GM10847 (cell line): ENCODE data around the gene TMPRSS7.

Experiments
- POLR2A ChIP-seq: IDR thresholded peaks from 2 replicates; pipeline ENCODE4 v1.6.1; 2011; ENCODE audit not compliant: insufficient read length; ENCODE audit errors: extremely low read depth

TMPRSS7 gene, protein sequence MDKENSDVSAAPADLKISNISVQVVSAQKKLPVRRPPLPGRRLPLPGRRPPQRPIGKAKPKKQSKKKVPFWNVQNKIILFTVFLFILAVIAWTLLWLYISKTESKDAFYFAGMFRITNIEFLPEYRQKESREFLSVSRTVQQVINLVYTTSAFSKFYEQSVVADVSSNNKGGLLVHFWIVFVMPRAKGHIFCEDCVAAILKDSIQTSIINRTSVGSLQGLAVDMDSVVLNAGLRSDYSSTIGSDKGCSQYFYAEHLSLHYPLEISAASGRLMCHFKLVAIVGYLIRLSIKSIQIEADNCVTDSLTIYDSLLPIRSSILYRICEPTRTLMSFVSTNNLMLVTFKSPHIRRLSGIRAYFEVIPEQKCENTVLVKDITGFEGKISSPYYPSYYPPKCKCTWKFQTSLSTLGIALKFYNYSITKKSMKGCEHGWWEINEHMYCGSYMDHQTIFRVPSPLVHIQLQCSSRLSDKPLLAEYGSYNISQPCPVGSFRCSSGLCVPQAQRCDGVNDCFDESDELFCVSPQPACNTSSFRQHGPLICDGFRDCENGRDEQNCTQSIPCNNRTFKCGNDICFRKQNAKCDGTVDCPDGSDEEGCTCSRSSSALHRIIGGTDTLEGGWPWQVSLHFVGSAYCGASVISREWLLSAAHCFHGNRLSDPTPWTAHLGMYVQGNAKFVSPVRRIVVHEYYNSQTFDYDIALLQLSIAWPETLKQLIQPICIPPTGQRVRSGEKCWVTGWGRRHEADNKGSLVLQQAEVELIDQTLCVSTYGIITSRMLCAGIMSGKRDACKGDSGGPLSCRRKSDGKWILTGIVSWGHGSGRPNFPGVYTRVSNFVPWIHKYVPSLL

DNA sequence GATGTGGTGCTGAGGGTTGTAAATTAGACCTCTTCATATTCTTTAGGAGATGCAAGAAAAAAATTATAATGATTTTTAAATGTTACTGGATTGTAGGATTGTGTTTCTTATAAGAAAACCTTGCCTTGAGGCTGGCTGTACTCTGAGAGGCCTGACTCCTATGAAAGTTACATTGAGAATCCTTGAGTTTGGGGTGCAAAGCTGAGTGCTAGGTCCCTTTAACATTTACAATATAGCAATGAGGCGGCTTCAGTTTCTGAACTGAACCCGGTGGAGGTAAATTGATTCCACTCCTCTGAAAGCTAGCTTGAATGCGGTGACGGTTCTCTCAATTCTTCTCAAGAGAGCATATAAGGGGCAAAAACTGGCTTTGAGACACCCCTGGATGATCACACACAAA is at the start of gene TMPRSS7:
Gene TMPRSS7 (plus strand): TSS at position 301 of the 400 bp plus-strand sequence. CDS start 110 bp downstream, outside the sequence.
- TF ChIP-seq POLR2A: no peak

DNA sequence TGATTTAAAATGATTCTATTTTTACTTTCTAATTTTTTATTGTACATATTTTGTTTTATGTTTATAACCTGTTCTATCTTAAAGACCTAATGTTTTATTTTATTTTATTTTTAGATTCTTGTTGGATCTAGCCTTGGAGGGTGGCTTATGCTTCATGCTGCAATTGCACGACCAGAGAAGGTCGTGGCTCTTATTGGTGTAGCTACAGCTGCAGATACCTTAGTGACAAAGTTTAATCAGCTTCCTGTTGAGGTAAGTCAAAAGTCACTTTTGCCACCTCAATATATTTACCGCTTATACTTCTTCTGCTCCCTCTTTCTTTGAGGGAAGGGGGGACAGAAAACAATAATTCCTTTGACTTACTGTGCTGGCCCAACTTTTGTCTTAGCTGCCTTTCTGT is 47.7 kb upstream of the TMPRSS7 start:
- no peak for TF ChIP-seq POLR2A

DNA sequence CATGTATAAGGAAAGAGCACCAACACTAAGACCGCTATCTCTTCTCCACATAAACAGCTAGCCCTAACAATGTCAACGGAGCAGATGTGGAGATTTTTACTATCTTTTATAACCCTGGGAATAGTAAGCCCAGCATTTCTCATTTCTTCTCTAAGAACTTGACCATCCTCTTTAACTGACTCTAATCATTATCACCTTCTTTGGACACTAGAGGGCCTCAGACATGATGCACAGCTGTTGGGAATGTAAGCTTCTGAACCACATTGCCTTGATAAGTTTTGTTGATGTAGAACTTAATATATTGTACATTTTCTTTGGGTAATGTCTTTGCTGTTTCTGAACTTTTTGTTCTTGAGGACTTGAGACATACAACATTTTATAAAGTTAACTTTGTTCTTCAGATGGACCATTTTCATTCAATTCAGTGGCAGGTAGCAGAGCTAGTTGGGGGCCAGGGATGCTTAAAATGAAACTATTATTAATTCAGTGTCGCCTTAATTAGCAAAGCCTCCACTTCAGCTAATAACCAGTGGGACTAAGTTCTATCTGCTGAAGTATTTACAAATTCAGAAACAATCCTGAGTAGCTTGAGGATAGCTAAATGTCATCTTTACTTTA is 45.4 kb upstream of the TMPRSS7 start:
- TF ChIP-seq POLR2A: no peak

DNA sequence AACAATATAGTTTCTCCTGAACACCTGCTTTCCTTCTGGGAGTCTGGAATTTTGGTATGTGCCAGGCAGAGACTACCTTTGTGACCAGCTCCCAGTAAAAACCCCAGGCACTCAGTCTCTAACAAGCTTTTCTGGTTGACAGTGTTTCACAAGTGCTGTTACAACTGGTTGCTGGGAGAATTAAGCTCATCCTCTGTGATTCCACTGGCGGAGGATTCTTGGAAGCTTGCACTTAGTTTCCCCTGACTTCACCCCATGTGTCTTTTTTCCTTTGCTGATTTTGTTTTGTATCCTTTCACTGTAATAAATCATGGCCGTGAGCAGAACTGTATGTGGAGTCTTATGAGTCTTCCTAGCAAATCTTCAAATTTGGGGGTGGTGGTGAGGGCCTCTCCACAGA is 41.5 kb upstream of the TMPRSS7 start:
- TF ChIP-seq POLR2A: no peak

DNA sequence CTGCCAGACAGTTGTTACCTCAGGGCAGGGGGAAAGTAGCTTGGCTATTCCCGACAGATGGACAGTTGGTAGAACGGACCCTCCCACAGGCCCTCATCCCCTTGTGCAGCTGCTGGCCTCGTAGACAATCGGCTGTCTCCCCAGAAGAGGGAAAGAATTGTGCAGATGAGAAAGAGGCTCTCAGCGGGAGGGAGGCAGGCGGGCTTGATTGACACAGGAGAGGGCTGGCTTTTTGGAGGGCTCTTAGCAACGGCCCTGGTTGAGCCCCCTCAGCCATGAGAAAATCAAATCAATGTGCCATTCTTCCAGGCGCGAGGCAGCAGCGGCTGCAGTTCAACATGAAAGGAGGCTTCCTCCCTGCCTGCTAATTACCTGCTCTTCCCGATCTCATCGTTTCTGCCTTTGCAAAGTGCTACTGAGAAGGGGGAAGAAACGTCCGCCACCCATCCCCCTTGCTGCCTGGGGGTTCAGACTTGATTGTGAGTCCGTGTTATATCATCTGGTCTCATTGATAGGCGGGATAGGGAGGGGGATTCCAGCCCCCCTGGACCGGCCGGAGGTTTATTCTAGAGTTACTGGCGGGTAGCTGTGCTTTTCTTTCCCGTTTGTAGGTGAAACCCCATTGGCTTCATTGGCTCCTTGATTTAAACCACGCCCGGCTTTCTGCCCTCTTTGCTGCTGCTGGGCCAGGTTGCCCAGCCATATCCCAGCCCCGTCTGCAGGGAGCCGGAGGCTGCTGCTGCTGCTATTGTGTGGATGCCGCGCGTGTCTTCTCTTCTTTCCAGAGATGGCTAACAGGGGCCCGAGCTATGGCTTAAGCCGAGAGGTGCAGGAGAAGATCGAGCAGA is 35.7 kb upstream of the TMPRSS7 start, which contains the start of gene TAGLN3:
Gene TAGLN3 (plus strand): TSS at position 287 of the 848 bp plus-strand sequence. CDS start 501 bp downstream, at position 788.
- no peak for TF ChIP-seq POLR2A

DNA sequence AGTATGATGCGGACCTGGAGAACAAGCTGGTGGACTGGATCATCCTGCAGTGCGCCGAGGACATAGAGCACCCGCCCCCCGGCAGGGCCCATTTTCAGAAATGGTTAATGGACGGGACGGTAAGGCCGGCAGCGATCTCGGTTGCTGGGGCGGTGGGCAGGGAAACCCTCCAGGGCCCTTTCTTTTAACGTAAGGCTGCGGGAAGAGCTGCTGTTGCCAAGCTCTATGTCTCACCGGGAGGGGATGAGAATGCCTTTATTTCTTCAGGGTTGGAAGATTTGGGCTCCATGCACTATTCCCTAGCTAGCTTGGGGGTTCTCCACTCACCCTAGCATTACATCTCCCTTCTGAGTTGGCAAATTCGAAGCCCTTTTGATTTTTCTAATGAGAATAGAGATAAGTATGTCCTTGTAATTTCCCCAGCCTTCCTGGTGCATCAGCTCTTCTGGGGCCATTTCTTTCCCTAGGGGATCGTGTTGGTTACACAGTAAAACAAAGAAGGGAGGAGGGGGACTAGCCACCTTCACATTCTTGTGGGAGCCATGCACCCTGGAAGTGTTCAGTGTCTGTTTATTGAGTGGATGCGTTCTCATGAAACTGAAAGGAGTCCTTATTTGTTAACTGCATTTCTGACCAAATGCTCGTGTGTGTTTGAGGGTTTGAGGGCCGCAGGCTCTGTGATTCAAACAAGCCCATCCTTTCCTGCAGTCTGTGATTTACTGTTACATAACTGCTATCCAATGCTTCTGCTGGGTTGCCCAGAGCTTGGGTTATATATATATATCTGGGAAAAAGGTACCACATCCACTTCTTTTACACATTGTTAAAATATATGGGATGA is 34.8 kb upstream of the TMPRSS7 start:
- TF ChIP-seq POLR2A: no peak

DNA sequence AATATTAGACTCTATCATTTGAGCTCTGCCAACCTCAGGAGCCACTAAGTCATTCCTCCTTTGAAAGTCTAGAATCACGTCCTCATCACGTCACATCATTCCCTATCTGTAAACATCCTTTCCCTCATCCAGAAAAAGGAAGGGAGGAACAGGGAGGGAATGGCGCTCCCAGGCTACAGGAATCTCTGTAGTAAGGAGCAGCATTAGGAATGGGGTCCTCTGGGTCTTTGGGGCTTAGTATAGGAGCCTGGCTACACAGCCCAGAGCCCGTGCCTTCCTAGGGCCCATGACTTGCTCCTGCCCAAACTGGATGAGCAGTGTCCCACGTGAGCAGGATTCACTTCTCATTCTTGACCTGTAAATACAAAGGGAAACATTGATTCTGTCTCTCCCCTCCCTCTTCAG is 34.2 kb upstream of the TMPRSS7 start:
- TF ChIP-seq POLR2A: no peak

DNA sequence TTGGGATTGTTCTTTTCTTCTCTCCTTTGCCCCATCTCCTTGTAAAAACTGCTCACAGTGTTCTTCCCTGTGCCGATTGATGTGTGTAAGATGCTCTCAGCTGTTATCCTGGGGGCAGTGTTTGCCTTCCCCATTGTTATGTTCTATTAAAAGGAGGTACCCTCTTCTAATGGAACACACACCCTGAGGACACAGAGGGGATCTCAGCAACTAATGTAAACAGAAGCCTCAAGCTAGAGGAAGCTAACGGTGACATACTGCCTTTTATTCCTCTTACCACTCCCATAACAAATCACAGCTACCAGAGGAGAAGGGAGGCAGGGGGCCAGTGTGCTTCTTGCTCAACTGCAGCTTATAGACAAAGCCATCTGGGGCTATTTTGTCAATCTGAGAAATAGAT is 33.6 kb upstream of the TMPRSS7 start:
- TF ChIP-seq POLR2A: no peak

DNA sequence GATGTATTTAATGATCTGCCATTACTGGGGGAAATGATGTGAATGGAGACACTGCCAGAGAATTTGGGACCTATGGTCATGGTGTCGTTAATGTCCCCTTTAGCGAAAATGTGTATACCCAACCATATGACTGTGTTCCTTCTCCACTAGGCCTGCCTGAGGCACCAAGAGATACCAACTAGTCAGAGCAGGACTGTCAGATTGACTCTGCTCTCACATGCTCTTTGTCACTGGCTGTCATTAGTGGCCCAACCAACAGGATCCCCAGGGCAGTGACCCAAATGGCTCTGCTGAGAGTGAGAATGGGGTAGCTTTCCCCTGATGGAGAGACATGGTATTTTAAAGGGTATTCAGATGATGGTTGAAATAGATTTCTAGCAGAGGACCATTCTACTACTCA is 33.0 kb upstream of the TMPRSS7 start:
- no peak for TF ChIP-seq POLR2A

DNA sequence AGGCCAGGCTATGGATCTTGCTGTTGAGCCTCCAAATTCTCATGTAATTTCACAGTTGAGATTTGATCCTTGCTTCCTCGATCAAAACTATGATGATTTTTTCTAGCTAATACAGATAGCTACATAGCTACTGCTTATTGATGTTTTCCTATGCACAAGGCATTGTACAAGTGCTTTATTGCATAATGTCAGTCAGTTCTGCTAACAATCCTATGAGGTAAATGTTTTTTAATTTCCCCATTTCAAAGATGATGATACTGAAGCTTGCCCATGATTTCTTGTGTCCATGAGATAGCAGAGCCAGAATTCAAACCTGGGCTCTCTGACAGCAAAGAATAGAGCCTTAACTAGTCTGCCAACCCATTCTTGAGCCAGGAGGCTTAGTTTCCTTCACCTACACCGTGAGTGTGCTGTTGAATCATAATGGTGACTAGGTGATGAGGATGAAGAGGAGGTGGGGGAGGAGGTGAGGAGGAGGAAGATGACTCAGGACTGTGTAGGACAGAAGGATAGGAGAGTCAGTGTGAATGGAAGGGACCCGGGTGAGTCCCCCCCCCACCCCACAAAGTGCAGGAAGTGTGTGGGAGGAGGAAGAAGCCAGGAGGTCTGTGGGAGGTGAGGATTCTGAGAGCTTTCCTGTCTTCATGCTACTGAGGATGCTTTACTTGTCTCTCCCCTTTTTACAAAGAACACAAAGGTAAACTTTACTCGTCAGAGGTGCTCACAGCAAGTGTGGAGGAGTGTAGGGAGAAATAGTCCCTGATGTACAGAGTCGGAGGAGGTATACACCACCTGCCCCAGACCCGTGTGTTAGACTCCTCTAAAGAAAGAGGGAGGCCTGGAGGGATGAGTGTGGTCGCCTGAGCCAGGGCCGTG is 32.2 kb upstream of the TMPRSS7 start:
- no peak for TF ChIP-seq POLR2A

DNA sequence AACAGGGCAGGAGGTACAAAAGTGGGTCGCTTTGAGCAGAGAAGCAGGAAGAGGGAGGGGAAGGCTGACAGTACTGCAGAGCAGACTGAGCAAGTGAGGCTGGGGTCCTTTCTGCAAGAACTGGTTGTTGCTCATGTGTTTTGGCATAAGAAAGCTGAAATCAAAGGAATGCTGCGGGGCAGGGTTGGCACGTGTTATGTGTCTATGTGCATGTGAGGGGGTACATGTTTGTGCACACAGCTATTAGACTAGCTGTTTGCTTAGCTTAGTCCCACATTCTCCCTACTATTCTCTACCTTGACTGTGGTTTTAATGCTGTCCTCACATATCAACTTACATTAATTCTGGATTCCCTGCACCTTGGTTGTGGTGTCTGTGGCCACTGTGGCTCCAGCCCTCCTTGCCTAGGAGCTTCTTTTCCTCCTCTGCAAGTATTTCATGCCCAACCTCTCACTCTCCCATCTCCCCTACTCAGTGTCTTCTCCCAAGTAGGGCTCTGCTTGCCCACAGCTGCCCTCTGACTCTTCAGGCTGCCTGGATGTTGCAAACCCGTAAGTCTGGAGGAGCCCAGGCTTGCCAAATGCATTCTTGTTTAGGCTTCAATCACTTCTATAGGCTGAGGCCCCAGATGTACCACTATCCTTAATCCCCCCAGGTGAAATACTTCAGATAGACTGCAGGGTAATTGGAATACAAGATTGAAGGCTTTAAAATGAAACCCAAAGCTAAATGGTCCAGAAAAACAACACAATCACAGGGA is 31.0 kb upstream of the TMPRSS7 start:
- TF ChIP-seq POLR2A: no peak

DNA sequence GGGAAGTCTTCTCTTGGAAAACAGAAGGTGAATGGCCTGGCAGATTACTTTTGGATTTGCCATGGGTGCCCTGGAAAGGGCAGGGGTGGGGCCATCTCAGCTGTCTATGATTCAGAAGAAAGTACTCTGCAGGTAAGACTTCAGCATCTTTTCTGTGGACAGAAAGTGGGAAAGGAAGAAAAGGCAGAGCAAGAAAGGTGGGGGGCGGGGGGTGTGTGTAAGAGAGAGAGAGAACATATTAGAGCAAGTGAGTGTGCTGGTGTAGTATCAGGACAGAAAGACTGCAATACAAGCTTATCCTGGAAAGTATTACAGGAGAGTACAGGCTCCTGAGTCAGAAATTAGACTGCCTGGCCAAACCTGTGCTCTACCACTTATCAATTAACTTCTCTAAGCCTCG is 30.3 kb upstream of the TMPRSS7 start:
- TF ChIP-seq POLR2A: no peak
